ENCODE measurements around the gene PDZD2. TPM values are rescaled to one million over a fixed set of nuclear protein-coding genes. Genes with fewer than 3 reads are reported as not detected.

The PDZD2 gene
- total RNA-seq, 3 donors from 2014 or later (not counting 1 experiment from before 2014, with no cell fraction given): 0.50 to 1.3 (median 0.66) TPM

DNA sequence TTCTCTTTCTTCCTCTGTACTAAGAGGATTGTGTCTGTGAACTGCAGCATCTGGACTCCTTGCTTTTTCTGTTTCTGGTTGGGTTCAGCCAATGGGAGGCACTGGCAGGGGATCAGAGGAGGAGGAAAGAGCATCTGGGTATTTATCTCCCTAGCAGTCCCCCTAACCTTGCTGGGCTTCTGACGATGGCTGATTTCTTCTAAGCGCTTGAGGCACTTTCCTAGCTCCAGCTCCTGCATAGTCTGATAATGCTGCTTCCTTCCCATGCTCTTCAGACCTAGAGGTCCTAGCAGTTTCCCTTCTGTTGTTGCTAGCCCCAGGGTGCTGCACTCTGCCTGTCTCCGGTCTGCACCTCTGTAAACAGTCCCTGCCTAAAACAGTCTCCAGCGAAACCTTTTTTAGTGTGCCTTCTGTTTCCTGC lies 225.1 kb downstream of the PDZD2 start:
- H3K4me3 Mint-ChIP-seq: no peak overlapping the region
- no peak for ATAC-seq
- H3K36me3 ChIP-seq (ENCODE audit: control insufficient read depth, insufficient read depth, low read length): no peaks in the 10 kb centered on the region
- DNase-seq: no peak
- peaks cover 12 to 42% of the 10 kb centered on the region in 2 donors for H3K27me3 Mint-ChIP-seq (ENCODE audit: low read depth in 2 of 2)
- no peak overlapping the region for H3K27ac Mint-ChIP-seq
- peaks cover 8% of the 10 kb centered on the region for H3K36me3 Mint-ChIP-seq
- H3K9me3 ChIP-seq (ENCODE audit: control insufficient read depth, insufficient read depth, low read length): peaks cover 6% of the 10 kb centered on the region
- H3K27ac ChIP-seq (ENCODE audit: low read length): no peak overlapping the region
- peaks cover 5% of the 10 kb centered on the region for H3K27me3 ChIP-seq (ENCODE audit: control insufficient read depth, insufficient read depth, low read length)
- no peaks in the 10 kb centered on the region for H3K4me1 Mint-ChIP-seq
- H3K4me1 ChIP-seq (ENCODE audit: control insufficient read depth, insufficient read depth, low read length): no peaks in the 10 kb centered on the region
- intact Hi-C loops (cut with micrococcal nuclease): no loop called here
- peaks cover 5 to 13% of the 10 kb centered on the region in 2 donors for H3K9me3 Mint-ChIP-seq
- no peak overlapping the region for H3K4me3 ChIP-seq (ENCODE audit: low read length)
- WGBS (ENCODE audit: insufficient coverage): 26% methylated on average over 4 of the region's 4 CpGs
- no peak for TF ChIP-seq CTCF (IDR thresholded peaks at IDR 0.05)

GRCh38 chr5:31866166-31866565 lies 227.2 kb downstream of the PDZD2 start:
- TF ChIP-seq CTCF (IDR thresholded peaks at IDR 0.05): no peak
- H3K27me3 Mint-ChIP-seq (ENCODE audit: low read depth in 2 of 2): peaks cover 6 to 32% of the 10 kb centered on the region in 2 donors
- H3K4me3 ChIP-seq (ENCODE audit: low read length): no peak overlapping the region
- H3K27ac Mint-ChIP-seq: no peak overlapping the region
- no peaks in the 10 kb centered on the region for H3K9me3 ChIP-seq (ENCODE audit: control insufficient read depth, insufficient read depth, low read length)
- no peak overlapping the region for H3K4me3 Mint-ChIP-seq
- peaks cover 5% of the 10 kb centered on the region for H3K27me3 ChIP-seq (ENCODE audit: control insufficient read depth, insufficient read depth, low read length)
- 22% methylated on average over 8 of the region's 10 CpGs for WGBS (ENCODE audit: insufficient coverage)
- peak in 1 of 2 donors; percentile 43 for DNase-seq
- no peaks in the 10 kb centered on the region for H3K4me1 ChIP-seq (ENCODE audit: control insufficient read depth, insufficient read depth, low read length)
- no peaks in the 10 kb centered on the region for H3K36me3 ChIP-seq (ENCODE audit: control insufficient read depth, insufficient read depth, low read length)
- H3K4me1 Mint-ChIP-seq: no peaks in the 10 kb centered on the region
- H3K36me3 Mint-ChIP-seq: no peaks in the 10 kb centered on the region
- no peak overlapping the region for H3K27ac ChIP-seq (ENCODE audit: low read length)
- intact Hi-C loops (cut with micrococcal nuclease): no loop called here
- ATAC-seq: no peak
- no peaks in the 10 kb centered on the region for H3K9me3 Mint-ChIP-seq

GRCh38 chr5:31867219-31867618 lies 228.3 kb downstream of the PDZD2 start:
- WGBS (ENCODE audit: insufficient coverage): 23% methylated on average over 4 of the region's 4 CpGs

More at GRCh38 chr5:31867219-31867618, 228.3 kb downstream of the PDZD2 start:
- Histone ChIP-seq H3K9me3 (ENCODE audit: control insufficient read depth, insufficient read depth, low read length) (no peaks in the 10 kb centered on the region), H3K4me3 (ENCODE audit: low read length) (no peak overlapping the region), H3K27me3 (ENCODE audit: control insufficient read depth, insufficient read depth, low read length) (peaks cover 5% of the 10 kb centered on the region), H3K36me3 (ENCODE audit: control insufficient read depth, insufficient read depth, low read length) (no peaks in the 10 kb centered on the region), H3K4me1 (ENCODE audit: control insufficient read depth, insufficient read depth, low read length) (no peaks in the 10 kb centered on the region), H3K27ac (ENCODE audit: low read length) (no peak overlapping the region)
- H3K36me3 Mint-ChIP-seq: no peaks in the 10 kb centered on the region
- H3K4me3 Mint-ChIP-seq: no peak overlapping the region
- ATAC-seq (no peak), DNase-seq (peak in 1 of 2 donors; percentile 55)
- no peak for TF ChIP-seq CTCF (IDR thresholded peaks at IDR 0.05)
- H3K27ac Mint-ChIP-seq: no peak overlapping the region
- peaks cover 6 to 32% of the 10 kb centered on the region in 2 donors for H3K27me3 Mint-ChIP-seq (ENCODE audit: low read depth in 2 of 2)
- H3K9me3 Mint-ChIP-seq: no peaks in the 10 kb centered on the region
- no peaks in the 10 kb centered on the region for H3K4me1 Mint-ChIP-seq
- intact Hi-C loops (cut with micrococcal nuclease): no loop called here

Measured in natural killer cell (primary cell).